Body of pancreas (tissue), 4 donors: ENCODE measurements around the gene COX7A2L. TPM values are rescaled to one million over a fixed set of nuclear protein-coding genes. Genes with fewer than 3 reads are reported as not detected.
"Not testable (repeated sequence)": the region's sequence is repeated elsewhere in the genome, so short reads cannot be mapped to it uniquely, and the experiment has no call there.

Source experiments
- ATAC-seq: fragments of 150-250 bp; one replicate; pipeline ENCODE4 v1.9.1; 2016
- DNase-seq, 4 donors: peaks; one replicate each; pipeline ENCODE4 v3.0.0-alpha.2; 2019
- H3K27ac ChIP-seq, 4 donors: fragments of 200-600 bp; sonication (generic); 1 replicate in 3 of 4; 2 replicates in 1 of 4; pipeline versions ENCODE4 v1.5.1 to v1.6.1; 2016 to 2019; ENCODE audit warnings: mild to moderate bottlenecking in 1 of 4, mixed read lengths in 1 of 4, moderate library complexity in 1 of 4
- H3K27me3 ChIP-seq, 2 donors: fragments of 200-600 bp; sonication (generic); one replicate each; pipeline ENCODE4 v1.6.0; 2016; ENCODE audit warnings: mild to moderate bottlenecking in 1 of 2
- H3K36me3 ChIP-seq, 2 donors: fragments of 200-600 bp; sonication (generic); replicated peaks in 1 of 2; 2 replicates each; pipeline ENCODE4 v1.5.1; 2016; ENCODE audit warnings: low read depth in 2 of 2; ENCODE audit not compliant: insufficient read depth in 1 of 2
- H3K4me1 ChIP-seq: fragments of 200-600 bp; sonication (generic); one replicate; pipeline ENCODE4 v1.6.0; 2016
- H3K4me3 ChIP-seq, 2 donors: fragments of 200-600 bp; sonication (generic); 1 replicate in 1 of 2; 2 replicates in 1 of 2; pipeline ENCODE4 v1.5.1; 2016 to 2019
- H3K9me3 ChIP-seq, 3 donors: fragments of 200-600 bp; sonication (generic); 1 replicate in 2 of 3; 2 replicates in 1 of 3; pipeline ENCODE4 v1.5.1; 2016
- POLR2A ChIP-seq, 3 donors: fragments of 450-650 bp; IDR thresholded peaks; one replicate each; pipeline ENCODE4 v1.6.1; 2016; ENCODE audit warnings: antibody characterized with exemption in 3 of 3, mild to moderate bottlenecking in 2 of 3
- WGBS, 2 donors: methylation state at CpG; one replicate each; pipeline ENCODE4 v1.1.5; 2017; 5-methylcytosine and 5-hydroxymethylcytosine counted together
- intact Hi-C: fragments of 100-400 bp; cut with DNase I; formaldehyde crosslinking; loops from one replicate; pipeline ENCODE4 v1.15.1; 2023
- total RNA-seq, 2 donors: library from RNA; depleted of rRNA; stranded (reverse); fragments of >200 nt; gene quantifications; one replicate each; pipeline ENCODE4 v1.1.0, GENCODE V29; 2016
- TF ChIP-seq, protein P1 (sequence below), 7 experiments: fragments of 450-650 bp in 4 of 7; fragments of 200-600 bp in 3 of 7; sonication (generic) in 3 of 7; IDR thresholded peaks; one replicate each; pipeline ENCODE4 v1.5.1; 2016 to 2019; ENCODE audit warnings: antibody characterized with exemption in 7 of 7

COX7A2L gene
- total RNA-seq, 2 donors from 2014 or later: 41.9 to 58.1 TPM

DNA sequence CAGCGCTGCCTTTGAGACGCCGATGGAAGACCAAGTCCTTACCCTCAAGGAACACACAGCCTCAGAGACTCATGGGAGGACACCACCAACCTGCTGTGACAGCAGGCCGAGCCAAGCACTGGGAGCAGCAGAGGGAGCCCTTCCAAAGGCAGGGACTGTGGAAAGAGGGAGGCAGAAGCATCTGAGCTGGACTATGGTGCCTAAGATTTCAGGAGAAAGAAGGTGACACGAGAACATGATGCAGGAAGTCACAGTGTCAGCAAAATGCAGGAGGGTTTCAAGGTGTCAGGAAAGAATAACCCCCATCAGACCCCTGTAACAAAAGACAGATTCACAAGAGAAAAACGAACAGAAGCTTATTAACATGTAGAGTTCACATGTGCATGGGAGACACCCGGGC lies 24.2 kb upstream of the COX7A2L start:
- peak in 2 of 4 donors; percentile 5 to 22 for DNase-seq
- no peak for TF ChIP-seq POLR2A (IDR thresholded peaks at IDR 0.05)
- TF ChIP-seq, protein P1, sequence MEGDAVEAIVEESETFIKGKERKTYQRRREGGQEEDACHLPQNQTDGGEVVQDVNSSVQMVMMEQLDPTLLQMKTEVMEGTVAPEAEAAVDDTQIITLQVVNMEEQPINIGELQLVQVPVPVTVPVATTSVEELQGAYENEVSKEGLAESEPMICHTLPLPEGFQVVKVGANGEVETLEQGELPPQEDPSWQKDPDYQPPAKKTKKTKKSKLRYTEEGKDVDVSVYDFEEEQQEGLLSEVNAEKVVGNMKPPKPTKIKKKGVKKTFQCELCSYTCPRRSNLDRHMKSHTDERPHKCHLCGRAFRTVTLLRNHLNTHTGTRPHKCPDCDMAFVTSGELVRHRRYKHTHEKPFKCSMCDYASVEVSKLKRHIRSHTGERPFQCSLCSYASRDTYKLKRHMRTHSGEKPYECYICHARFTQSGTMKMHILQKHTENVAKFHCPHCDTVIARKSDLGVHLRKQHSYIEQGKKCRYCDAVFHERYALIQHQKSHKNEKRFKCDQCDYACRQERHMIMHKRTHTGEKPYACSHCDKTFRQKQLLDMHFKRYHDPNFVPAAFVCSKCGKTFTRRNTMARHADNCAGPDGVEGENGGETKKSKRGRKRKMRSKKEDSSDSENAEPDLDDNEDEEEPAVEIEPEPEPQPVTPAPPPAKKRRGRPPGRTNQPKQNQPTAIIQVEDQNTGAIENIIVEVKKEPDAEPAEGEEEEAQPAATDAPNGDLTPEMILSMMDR (IDR thresholded peaks at IDR 0.05): peak in 2 of 7 experiments; percentile 7
- no peak for ATAC-seq
- 68 to 72% methylated on average over 7 of the region's 7 CpGs for whole genome bisulfite sequencing, 2 donors
- H3K36me3 ChIP-seq: no peaks in the 10 kb centered on the region
- no peak overlapping the region for H3K27ac ChIP-seq
- intact Hi-C loops: no loop called here
- H3K4me3 ChIP-seq: no peak overlapping the region
- H3K9me3 ChIP-seq: no peaks in the 10 kb centered on the region
- H3K4me1 ChIP-seq: peaks cover 6% of the 10 kb centered on the region
- no peaks in the 10 kb centered on the region for H3K27me3 ChIP-seq

DNA sequence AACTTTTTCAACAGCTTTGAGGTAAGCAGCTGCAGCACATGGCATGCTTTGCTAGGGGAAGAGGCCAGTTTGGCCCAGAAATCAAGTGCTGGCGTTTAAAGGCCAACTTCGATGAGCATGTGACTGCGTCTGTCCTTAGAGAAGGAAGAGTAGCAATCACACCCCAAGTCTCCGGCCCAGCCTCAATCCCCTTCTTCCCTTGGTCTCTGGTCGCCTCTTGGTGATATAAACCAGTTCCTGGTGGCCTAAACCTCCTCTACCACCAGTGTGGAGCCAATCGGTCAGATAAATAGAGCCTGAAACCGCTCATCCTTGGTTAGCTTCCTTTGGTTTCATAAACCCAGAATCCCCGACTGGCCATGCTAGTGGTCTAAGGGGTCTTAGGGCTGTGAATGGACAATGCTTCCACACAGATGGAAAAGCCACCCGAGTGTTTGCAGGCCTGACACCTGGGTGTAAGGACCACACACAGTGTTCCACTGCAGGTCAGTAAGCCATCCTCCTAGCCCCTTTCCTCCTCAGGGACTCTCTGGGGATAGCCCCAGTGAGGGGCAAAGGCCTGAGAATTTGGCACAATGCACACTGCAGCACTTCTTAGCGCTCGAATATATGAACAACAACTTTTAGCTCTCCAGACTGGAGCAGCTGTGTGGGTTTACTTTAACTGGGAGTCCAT lies 23.0 kb upstream of the COX7A2L start:
- intact Hi-C loops: no loop called here
- TF ChIP-seq POLR2A (IDR thresholded peaks at IDR 0.05): no peak
- TF ChIP-seq, protein P1 (IDR thresholded peaks at IDR 0.05): no peak
- H3K4me1 ChIP-seq: no peaks in the 10 kb centered on the region
- H3K27ac ChIP-seq: no peak overlapping the region
- H3K27me3 ChIP-seq: no peaks in the 10 kb centered on the region
- H3K4me3 ChIP-seq: no peak overlapping the region
- ATAC-seq (no peak), DNase-seq (no peak)
- H3K9me3 ChIP-seq: no peaks in the 10 kb centered on the region
- 77 to 87% methylated on average over 11 of the region's 11 CpGs for WGBS, 2 donors
- no peaks in the 10 kb centered on the region for H3K36me3 ChIP-seq

DNA sequence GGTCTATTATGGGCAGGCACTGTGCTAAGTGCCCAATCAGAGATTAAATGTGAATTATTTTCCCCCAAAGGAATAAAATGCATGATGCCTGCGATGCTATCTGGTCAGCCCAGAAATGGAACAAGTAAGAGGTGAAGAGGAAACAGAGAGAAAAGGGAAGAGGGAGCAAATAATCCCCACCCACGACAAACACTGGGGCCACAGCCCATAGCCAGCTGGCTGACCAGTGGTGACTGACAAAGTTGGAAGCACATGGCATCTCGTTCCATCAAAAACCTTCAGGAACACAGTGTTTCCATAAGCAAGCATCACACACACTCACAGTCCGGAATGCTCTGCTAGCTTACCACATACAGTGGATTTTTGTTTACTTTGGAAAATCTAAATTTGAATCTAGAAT lies 21.1 kb upstream of the COX7A2L start:
- Histone ChIP-seq H3K27me3 (no peaks in the 10 kb centered on the region), H3K4me3 (no peak overlapping the region), H3K27ac (no peak overlapping the region), H3K9me3 (no peaks in the 10 kb centered on the region), H3K4me1 (no peaks in the 10 kb centered on the region), H3K36me3 (no peaks in the 10 kb centered on the region)
- WGBS, 2 donors: 68 to 81% methylated on average over 4 of the region's 4 CpGs
- DNase-seq: no peak
- intact Hi-C loops: no loop called here
- TF ChIP-seq, protein P1 (IDR thresholded peaks at IDR 0.05): no peak
- no peak for TF ChIP-seq POLR2A (IDR thresholded peaks at IDR 0.05)
- ATAC-seq: no peak

DNA sequence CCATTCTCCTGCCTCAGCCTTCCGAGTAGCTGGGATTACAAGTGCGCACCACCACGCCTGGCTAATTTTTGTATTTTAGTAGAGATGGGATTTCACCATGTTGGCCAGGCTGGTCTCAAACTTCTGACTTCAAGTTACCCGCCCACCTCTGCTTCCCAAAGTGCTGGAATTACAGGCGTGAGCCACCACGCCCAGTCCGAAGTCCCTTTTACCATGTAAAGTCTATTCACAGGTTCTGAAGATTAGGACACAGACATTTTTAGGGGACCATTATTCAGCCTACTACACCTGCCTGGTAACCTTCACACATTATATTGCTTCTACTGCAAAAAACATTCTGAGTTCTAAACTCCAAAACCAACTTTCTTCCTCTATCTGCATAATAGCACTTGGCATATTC lies 19.0 kb upstream of the COX7A2L start:
- H3K9me3 ChIP-seq, DNase-seq, H3K36me3 ChIP-seq, H3K27ac ChIP-seq, intact Hi-C loops, H3K4me3 ChIP-seq, H3K27me3 ChIP-seq, H3K4me1 ChIP-seq, ATAC-seq: not testable (repeated sequence)
- 90 to 93% methylated on average over 7 of the region's 7 CpGs for WGBS, 2 donors

DNA sequence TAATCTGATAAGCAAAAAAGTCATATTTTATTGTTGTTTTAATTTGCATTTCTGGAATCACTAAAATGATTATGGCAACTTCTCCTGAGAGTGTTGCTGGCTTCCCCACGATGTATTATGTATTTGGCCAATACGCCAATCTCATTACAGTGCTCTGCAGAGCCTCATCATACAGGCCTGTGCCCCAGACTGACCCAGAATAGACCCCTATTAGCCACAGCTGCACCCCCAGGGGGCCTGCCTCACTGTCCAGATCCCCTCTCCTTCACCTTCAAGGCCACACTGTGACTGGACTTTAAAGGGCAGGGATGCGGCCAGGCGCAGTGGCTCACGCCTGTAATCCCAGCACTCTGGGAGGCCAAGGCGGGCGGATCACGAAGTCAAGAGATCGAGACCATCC lies 17.4 kb upstream of the COX7A2L start:
- Histone ChIP-seq H3K27me3 (no peaks in the 10 kb centered on the region), H3K9me3 (no peaks in the 10 kb centered on the region), H3K27ac (no peak overlapping the region), H3K36me3 (no peaks in the 10 kb centered on the region), H3K4me1 (no peaks in the 10 kb centered on the region), H3K4me3 (no peak overlapping the region)
- intact Hi-C loops: no loop called here
- no peak for TF ChIP-seq POLR2A (IDR thresholded peaks at IDR 0.05)
- TF ChIP-seq, protein P1 (IDR thresholded peaks at IDR 0.05): no peak
- ATAC-seq: no peak
- 87 to 95% methylated on average over 6 to 9 of the region's 9 CpGs for WGBS, 2 donors
- DNase-seq: no peak
